Measurements from ENCODE around the gene LOC128125822.

Gene LOC128125822

DNA sequence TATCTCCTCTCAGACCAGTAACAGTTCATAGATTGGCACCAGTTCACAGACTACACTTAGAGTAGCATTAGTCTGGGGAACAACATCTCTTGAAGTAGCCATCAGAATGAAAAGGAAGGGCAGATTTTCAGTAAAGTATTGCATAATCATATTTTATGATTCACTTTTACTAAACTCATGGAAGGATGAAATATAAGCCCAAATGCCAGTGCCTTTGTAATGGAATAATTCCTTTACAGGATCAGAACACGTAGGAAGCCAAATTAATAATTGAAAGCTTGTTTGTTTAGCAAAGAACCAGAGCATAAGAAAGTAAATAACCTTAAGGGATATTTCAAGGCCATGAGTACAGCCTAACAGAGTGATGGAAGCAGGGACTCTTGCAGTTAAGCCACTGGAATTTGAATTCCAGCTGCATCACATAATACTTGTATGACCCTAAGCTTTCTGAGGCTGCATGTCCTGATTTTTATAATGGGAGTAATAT lies 11.4 kb upstream of the LOC128125822 start:
- H3K4me3 ChIP-seq (ENCODE audit: low read depth, poor library complexity, severe bottlenecking) = no peak overlapping the region
- no peak for DNase-seq (ENCODE audit: low spot score in 2 of 2)
- TF ChIP-seq POLR2A (IDR thresholded peaks at IDR 0.05) = no peak
- TF ChIP-seq, protein P1, sequence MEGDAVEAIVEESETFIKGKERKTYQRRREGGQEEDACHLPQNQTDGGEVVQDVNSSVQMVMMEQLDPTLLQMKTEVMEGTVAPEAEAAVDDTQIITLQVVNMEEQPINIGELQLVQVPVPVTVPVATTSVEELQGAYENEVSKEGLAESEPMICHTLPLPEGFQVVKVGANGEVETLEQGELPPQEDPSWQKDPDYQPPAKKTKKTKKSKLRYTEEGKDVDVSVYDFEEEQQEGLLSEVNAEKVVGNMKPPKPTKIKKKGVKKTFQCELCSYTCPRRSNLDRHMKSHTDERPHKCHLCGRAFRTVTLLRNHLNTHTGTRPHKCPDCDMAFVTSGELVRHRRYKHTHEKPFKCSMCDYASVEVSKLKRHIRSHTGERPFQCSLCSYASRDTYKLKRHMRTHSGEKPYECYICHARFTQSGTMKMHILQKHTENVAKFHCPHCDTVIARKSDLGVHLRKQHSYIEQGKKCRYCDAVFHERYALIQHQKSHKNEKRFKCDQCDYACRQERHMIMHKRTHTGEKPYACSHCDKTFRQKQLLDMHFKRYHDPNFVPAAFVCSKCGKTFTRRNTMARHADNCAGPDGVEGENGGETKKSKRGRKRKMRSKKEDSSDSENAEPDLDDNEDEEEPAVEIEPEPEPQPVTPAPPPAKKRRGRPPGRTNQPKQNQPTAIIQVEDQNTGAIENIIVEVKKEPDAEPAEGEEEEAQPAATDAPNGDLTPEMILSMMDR (IDR thresholded peaks at IDR 0.05) = no peak
- intact Hi-C loops (cut with DNase I; ENCODE audit: low total_unique reads) = no loop called here
- WGBS, 2 donors = 54 to 55% methylated on average over 1 of the region's 1 CpG

DNA sequence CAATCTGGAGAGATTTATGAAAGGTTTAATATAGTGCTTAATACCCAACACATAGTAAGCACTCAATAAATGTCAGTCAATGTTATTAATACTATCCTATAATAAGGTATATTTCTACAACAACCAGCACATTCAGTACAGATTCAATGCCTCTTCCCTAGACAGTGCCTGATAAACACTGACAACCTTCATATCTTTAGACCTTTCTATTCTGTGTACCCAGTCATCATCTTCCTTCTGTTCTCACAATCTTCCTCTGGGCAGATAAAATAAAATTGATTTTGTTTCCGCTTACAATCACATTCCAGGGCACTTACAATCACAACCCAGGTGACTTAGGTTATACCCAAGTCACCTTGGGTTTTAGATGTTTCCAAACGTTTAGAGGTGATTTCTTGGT lies 11.0 kb upstream of the LOC128125822 start:
- WGBS, 2 donors = 59 to 72% methylated on average over 2 of the region's 2 CpGs
- no peak for DNase-seq (ENCODE audit: low spot score in 2 of 2)
- intact Hi-C loops (cut with DNase I; ENCODE audit: low total_unique reads) = no loop called here
- H3K4me3 ChIP-seq (ENCODE audit: low read depth, poor library complexity, severe bottlenecking) = no peak overlapping the region
- no peak for TF ChIP-seq POLR2A (IDR thresholded peaks at IDR 0.05)
- TF ChIP-seq, protein P1 (IDR thresholded peaks at IDR 0.05) = no peak

DNA sequence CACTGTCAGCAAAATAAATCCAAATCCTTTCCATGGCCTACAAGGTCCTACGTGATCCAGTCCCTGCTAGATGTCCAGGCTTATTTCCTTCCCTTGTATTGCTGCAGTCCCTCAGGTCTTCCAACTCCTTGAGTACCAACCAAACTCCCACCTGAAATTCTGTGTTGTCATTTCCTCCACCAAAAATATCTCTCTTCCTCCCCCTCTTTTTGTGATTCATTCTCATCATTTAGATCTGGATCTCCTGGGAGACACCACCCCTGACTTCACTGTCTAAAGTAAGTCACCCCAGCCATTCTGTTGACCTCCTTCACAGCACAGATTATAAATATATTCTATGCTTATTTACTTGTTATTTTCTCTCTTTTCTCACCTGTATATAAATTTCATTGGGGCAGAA lies 9.0 kb upstream of the LOC128125822 start:
- H3K4me3 ChIP-seq (ENCODE audit: low read depth, poor library complexity, severe bottlenecking) = no peak overlapping the region
- intact Hi-C loops (cut with DNase I; ENCODE audit: low total_unique reads) = no loop called here
- TF ChIP-seq, protein P1 (IDR thresholded peaks at IDR 0.05) = no peak
- TF ChIP-seq POLR2A (IDR thresholded peaks at IDR 0.05) = no peak
- DNase-seq (ENCODE audit: low spot score in 2 of 2) = no peak
- 97 to 100% methylated on average over 1 of the region's 1 CpG for WGBS, 2 donors

DNA sequence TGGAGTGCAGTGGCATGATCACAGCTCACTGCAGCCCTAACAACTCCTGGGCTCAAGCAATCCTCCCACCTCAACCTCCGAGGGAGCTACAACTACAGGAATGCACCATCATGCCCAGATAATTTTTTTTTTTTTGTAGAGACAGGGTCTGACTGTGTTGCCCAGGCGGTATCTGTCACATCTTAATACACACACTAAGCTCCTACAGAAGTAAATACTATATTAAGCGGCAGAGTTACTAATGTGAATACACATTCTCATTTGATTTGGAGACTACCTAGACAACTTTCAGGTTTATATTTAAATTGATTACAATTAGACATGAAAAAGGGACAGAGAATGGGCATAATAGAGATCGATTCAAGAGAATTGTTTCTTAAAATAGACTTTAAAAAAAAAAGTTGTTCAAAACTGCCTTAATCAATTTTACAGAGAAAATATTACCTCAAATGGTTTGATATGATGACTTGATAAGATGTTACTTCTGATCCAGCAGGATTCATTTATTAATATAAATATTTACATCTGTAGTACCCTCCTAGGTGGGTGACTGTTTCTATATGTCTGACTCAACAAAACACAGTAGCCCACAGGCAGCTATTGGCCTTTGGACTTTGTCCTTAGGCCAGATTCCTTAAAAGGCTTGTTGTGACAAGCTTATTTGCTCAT lies 7.1 kb upstream of the LOC128125822 start:
- intact Hi-C loops (cut with DNase I; ENCODE audit: low total_unique reads) = no loop called here
- no peak overlapping the region for H3K4me3 ChIP-seq (ENCODE audit: low read depth, poor library complexity, severe bottlenecking)
- DNase-seq (ENCODE audit: low spot score in 2 of 2) = no peak
- TF ChIP-seq, protein P1 (IDR thresholded peaks at IDR 0.05) = no peak
- TF ChIP-seq POLR2A (IDR thresholded peaks at IDR 0.05) = no peak
- 82 to 85% methylated on average over 4 of the region's 4 CpGs for WGBS, 2 donors

DNA sequence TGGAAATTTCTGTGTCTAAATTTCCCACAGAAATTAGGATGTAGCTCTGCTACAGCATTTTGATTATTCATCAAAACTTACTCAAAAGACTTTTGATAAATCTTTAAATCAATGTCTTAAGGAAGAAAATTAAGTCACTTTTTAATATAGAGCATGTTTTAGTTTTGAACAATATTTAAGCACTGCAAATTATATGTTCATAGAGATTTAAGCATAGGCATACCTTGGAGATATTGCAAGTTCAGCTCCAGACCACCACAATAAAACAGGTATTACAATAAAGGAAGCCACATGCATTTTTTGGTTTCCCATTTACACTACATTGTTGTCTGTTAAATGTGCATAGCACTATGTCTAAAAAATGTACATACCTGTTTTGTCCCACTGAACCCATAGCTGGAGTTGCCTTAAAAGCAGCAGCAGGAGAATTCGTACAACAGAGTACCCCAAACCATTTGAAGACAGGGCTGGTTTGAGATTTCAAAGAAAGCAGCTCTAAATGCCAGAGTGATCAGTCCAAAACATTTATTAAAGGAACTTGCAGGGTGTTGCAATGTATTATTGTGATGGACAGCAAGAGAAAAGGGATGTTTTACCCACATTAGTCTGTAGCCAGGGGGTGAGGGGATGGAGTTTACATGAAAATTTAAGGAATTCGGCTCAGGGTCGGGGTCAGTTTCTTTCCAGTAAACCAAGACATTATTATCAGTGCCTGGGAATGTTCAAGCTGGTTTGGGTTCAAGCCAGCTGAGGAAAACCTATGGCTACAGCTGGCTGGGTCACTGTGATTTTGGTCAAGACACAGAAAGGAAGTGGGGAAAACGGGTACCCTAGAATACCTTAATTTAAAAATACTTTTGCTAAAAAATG lies 6.3 kb upstream of the LOC128125822 start:
- 72 to 79% methylated on average over 4 of the region's 4 CpGs for WGBS, 2 donors
- H3K4me3 ChIP-seq (ENCODE audit: low read depth, poor library complexity, severe bottlenecking) = no peak overlapping the region
- TF ChIP-seq, protein P1 (IDR thresholded peaks at IDR 0.05) = no peak
- TF ChIP-seq POLR2A (IDR thresholded peaks at IDR 0.05) = no peak
- intact Hi-C loops (cut with DNase I; ENCODE audit: low total_unique reads) = no loop called here
- no peak for DNase-seq (ENCODE audit: low spot score in 2 of 2)

Data from lower leg skin (tissue), 4 donors.